Sciatic nerve (tissue), 2 donors: ENCODE measurements around the gene LZTFL1. TPM values are rescaled to one million over a fixed set of nuclear protein-coding genes. Genes with fewer than 3 reads are reported as not detected.
"Not testable (repeated sequence)": the region's sequence is repeated elsewhere in the genome, so short reads cannot be mapped to it uniquely, and the experiment has no call there.

Experiments used
- ATAC-seq: fragments of 200-7000 bp; cut with Tn5 transposase; one replicate; pipeline ENCODE4 v1.9.1; 2020; ENCODE audit warnings: mild to moderate bottlenecking, moderate library complexity
- DNase-seq: peaks from one replicate; pipeline ENCODE4 v3.0.0-alpha.2; 2020; ENCODE audit warnings: low spot score
- intact Hi-C: fragments of 100-400 bp; cut with DNase I; formaldehyde crosslinking; loops from one replicate; pipeline ENCODE4 v1.14.2; 2022
- total RNA-seq: library from RNA; stranded (reverse); fragmentation: NEBNext Ultra II Directional; extraction: Animal tissue kit (Norgen Biotek cat#: 25700); gene quantifications from one replicate; pipeline ENCODE4 v1.2.1, GENCODE V29; 2021
- donor health status: DM: no; HTN: no; CAD: no.
- donor health status: DM: no; HTN: no; CAD: no.

Gene LZTFL1
- total RNA-seq, 1 donor from 2014 or later, result 14.0 TPM

GRCh38 chr3:45868650-45869049 is 26.7 kb upstream of the LZTFL1 start:
- intact Hi-C loops, result no loop called here
- DNase-seq, result no peak
- no peak for ATAC-seq

DNA sequence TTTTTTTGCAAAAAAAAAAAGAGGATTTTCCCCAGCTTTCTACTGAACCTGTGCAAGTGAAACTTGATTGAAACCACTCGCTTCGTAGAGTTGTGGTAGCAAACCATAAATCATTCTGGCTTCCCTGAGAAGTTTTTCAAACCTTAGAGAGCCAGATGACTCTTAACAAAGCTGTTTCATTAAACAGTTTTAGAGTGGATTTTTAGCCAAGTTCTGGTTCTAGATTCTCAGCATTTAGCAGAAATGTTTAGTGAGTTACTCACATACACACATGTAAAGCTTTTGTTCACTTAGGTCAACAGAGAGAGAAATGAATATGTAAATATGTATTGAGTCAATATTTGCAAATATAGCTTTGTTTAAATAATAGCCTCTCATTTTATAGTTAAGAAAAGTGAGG is 26.3 kb upstream of the LZTFL1 start:
- intact Hi-C loops, result no loop called here
- DNase-seq (no peak), ATAC-seq (no peak)

DNA sequence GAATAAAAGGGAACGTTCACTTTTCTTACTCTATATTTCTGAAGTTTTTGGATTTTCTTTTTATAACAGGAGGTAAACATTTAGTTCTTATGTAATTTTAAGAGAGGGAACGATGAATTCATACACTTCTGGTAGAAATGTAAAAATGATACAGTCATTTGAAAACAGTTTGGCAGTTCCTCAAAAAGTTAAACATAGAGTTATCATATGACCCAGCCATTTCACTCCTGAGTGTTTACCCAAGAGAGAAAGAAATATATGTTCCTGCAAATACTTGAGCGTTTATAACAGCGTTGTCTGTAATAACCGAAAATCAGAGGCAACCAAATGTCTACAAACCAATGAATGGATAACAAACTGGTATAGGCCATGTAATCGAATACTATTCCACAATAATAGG is 23.6 kb upstream of the LZTFL1 start:
- ATAC-seq, result no peak
- intact Hi-C loops, result no loop called here
- DNase-seq, result no peak

GRCh38 chr3:45864760-45865519 is 23.0 kb upstream of the LZTFL1 start:
- no peak for ATAC-seq
- intact Hi-C loops, result no loop called here

GRCh38 chr3:45861043-45861719 is 19.3 kb upstream of the LZTFL1 start:
- intact Hi-C loops, result no loop called here
- ATAC-seq (no peak), DNase-seq (no peak)

More at GRCh38 chr3:45864760-45865519, 23.0 kb upstream of the LZTFL1 start:
- no peak for DNase-seq

DNA sequence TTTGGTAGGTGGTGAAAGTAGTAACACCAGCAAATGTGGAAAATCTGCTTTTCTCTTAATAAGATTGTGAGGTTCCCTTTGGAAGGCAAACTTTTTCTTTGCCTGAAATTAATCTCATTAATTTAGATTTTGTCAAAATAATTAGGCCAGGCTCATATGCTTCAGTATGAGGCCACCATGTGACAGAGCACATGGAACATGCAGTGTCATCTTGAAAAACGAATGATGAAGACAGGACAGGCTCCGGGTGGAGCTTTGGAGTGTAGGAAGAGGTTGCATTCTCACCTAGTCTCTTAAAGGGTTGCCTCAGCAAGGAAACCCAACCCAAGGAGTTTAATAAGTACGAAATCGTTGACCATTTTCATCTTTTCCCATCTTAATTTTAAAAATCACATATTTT is 18.6 kb upstream of the LZTFL1 start:
- DNase-seq, result no peak
- intact Hi-C loops, result no loop called here
- ATAC-seq, result no peak

DNA sequence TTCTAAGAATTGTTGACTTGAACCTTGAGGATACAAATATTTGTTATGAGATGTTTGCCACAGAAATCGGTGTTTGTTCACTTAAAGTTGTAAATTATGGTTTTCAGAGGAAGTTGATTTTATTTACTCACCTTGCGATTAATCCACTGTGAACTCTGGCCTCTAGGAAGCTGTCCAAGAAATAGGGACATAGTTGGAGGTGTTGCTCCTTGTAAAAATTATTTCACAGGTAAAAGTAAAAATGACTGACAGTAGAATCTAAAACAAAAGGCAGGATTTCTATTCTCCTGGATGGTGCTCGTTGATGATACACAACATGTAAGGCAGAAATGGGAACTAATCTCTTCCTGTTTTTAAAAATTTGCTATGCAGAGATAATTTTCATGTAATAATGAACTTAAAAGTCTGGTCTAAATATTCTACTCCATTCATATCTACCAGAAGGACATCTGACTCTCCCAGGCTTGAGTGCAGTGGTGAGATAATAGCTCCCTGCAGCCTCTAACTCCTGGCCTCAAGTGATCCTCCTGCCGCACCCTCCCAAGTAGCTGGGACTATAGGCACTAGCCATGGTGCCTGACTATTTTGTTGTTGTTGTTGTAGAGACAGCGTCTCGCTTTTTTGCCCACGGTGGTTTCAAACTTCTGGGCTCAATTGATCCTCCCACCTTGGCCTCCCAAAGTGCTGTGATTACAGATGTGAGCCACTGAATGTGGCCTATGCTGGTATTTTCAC is 17.1 kb upstream of the LZTFL1 start:
- intact Hi-C loops, result no loop called here
- DNase-seq (no peak), ATAC-seq (no peak)

GRCh38 chr3:45857024-45857423 is 15.1 kb upstream of the LZTFL1 start:
- ATAC-seq, DNase-seq, intact Hi-C loops: not testable (repeated sequence)

GRCh38 chr3:45856323-45856722 is 14.4 kb upstream of the LZTFL1 start:
- DNase-seq, ATAC-seq, intact Hi-C loops: not testable (repeated sequence)

DNA sequence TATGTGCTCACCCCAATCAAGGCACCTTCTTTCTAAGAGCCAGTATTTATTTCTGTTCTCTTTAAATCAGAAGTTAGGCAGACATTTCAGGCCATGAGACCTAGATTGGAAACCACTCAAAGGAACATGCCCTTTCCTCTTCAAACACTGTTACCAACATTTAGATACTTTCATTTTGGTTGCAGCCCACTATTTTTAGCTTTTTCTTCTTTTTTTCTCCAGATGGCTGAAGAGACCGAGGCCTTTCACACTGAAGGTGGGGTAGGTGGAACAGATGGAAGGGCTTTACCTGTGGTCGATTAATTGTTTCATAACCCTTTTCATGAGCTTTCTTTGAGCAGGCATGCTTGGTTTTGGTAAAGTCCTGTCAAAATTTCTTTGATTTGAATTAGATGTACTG is 10.9 kb upstream of the LZTFL1 start:
- ATAC-seq (no peak), DNase-seq (no peak)
- intact Hi-C loops, result no loop called here

DNA sequence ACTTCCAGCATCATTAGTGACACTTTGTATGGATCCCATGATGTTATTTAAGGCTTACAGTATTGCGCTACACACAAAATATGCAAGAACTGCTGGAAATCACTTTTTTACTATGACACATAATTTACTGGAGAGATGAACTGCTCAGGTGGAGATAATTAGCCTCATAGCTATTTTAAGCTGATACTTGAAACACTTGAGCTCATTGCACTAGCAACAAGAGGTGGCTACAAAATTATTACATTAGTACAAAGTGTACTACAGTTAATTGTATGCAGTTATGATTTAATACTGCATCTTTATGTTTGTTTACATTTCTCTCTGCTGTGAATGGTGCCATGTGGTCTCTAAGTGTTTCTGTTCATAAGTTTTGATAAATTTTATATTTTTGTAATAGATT is 6.5 kb upstream of the LZTFL1 start:
- ATAC-seq, result no peak
- intact Hi-C loops, result no loop called here

DNA sequence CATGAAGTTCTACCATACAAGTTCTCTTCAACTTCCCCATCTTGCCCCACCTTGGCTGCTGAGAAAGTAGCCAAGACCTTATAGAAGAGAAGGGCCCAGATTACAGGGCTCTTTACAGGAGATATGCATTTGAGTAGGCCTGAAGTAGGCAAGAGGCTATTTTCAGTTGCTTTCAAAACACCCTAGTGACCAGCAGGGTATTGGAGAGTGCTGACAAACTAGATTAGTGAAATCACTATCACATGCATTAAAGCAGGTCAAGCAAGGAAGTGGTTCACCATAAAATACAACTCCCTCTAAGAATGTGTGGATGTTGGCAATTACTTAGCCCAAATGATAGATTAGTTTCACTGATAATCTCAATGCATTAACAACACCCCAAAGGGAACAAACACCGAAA is 2.7 kb upstream of the LZTFL1 start:
- no peak for DNase-seq
- no peak for ATAC-seq
- intact Hi-C loops, result loop anchor here (5.0 kb wide), 1 partner anchor 938 kb away; no protein-coding TSS in a partner anchor

More for the DNA sequence above, 6.5 kb upstream of the LZTFL1 start:
- no peak for DNase-seq

DNA sequence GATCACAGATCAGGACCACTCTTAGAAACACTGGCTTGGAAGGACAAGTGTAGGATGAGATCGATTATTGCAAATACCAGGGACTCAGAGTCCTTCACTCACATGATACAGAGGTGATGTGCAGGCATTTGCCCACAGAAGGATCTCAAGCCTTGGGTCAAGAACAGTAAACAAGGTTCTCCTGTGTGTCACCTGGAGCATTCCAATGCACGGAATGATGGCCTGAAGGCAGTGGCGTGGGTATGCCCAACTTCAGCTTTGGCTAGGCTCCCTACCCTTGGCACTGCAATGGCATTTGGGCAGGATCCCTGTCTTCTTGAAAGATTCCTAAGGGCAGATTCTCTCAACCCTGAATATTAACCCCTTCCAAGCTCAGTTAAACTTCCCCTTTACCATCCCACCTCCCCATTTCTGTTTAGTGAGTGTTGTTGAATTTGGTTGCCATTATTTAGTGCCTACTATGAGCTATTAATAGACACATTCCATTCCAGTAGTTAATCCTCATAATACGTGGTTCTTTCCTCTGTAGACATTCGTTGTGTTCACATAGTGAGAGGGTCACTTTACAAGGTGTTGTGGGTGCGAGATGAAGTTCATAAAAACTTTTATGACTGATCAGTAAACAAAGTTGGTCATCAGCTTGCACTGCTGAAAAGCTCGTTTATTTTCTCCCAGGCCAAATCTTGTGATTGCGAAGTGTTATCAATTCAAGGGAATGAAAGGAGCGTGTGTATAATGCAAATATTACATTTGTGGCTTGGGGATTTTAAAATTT is 1.1 kb upstream of the LZTFL1 start:
- intact Hi-C loops, result loop anchor here (5.0 kb wide), 1 partner anchor 939 kb away; no protein-coding TSS in a partner anchor
- no peak for ATAC-seq
- no peak for DNase-seq

DNA sequence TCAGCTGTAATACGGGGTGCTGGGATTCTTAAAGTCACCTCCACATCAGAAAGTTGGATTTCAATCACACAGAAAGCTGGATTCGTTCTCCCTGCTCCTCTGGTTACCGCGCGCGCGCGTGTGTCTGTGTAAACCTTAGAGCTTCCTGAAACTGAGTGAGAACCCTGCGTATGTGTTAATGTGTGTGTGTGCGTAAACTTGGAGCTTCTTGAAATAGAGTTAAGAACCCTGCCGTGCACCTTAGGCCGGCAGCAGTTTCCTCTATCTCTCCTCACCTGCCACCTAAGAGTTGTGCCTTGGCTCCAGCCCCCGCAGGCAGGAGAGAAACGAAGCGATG is 531 bp downstream of the LZTFL1 start:
- peak; percentile 40 for ATAC-seq
- intact Hi-C loops, result loop anchor here (5.0 kb wide), 1 partner anchor 941 kb away; no protein-coding TSS in a partner anchor
- no peak for DNase-seq

DNA sequence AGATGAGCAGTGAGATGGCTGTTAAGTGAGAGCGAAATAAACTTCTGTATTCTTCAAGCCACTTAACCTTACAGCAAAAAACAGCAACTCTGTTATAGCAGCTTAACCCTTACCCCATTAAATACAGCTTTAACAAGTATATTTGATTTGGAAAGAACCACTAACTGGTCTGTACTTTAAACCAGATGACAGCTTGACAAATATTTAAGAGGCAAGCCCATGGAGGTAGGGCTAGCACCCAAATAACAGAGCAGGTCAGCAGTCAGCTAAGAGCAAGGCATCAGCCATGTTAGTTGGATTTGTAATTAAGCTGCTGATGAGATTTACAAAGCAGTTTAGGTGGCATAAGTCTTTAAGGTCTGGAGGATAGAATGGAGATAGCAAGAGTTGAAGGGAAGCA is 3.5 kb downstream of the LZTFL1 start:
- DNase-seq (no peak), ATAC-seq (no peak)
- intact Hi-C loops, result no loop called here

- DNase-seq (no peak), ATAC-seq (peak; percentile 53)
- intact Hi-C loops, result no loop called here
Measured at GRCh38 chr3:45832699-45833098, 9.2 kb downstream of the LZTFL1 start.

- ATAC-seq, result no peak
- no peak for DNase-seq
- intact Hi-C loops, result no loop called here
Measured at GRCh38 chr3:45830121-45830520, 11.8 kb downstream of the LZTFL1 start.

- intact Hi-C loops, result no loop called here
- no peak for DNase-seq
- ATAC-seq, result no peak
Measured at GRCh38 chr3:45826908-45827307, 15.0 kb downstream of the LZTFL1 start.

GRCh38 chr3:45826321-45826720 is 15.6 kb downstream of the LZTFL1 start:
- ATAC-seq, result no peak
- DNase-seq, result no peak
- intact Hi-C loops, result no loop called here
